OCI-LY3 (cell line): ENCODE data around the gene E2F3.

Experiments
- H2AFZ ChIP-seq: fragments of 200-600, 300-600 bp; shearing (Covaris generic); 2 replicates; pipeline ENCODE4 v1.6.0; 2014; ENCODE audit warnings: antibody characterized with exemption, low read depth, low read length
- H3K27ac ChIP-seq: fragments of 200-600, 300-600 bp; sonication (generic); 2 replicates; pipeline ENCODE4 v1.5.1; 2014; ENCODE audit warnings: mild to moderate bottlenecking, low read length, moderate library complexity, mixed read lengths
- H3K27me3 ChIP-seq: fragments of 200-600, 300-600 bp; sonication (generic); 2 replicates; pipeline ENCODE4 v1.6.1; 2014; ENCODE audit warnings: low read depth, low read length, mixed read lengths
- H3K36me3 ChIP-seq: fragments of 200-600, 300-600 bp; sonication (generic); replicated peaks from 2 replicates; pipeline ENCODE3; 2014; ENCODE audit warnings: low read depth, low read length, mixed read lengths
- H3K4me1 ChIP-seq: fragments of 300-600, 200-600 bp; sonication (generic); 2 replicates; pipeline ENCODE4 v1.6.1; 2014; ENCODE audit warnings: low read length, mixed read lengths
- H3K4me2 ChIP-seq: fragments of 200-600, 300-600 bp; sonication (generic); 2 replicates; pipeline ENCODE4 v1.6.1; 2014; ENCODE audit warnings: low read length, mixed read lengths
- H3K4me3 ChIP-seq: fragments of 300-600, 200-600 bp; sonication (generic); 2 replicates; pipeline ENCODE4 v1.5.1; 2014; ENCODE audit warnings: antibody characterized with exemption, mild to moderate bottlenecking, low read length, moderate library complexity
- H3K79me2 ChIP-seq: fragments of 300-600, 200-600 bp; shearing (Covaris generic); 2 replicates; pipeline ENCODE4 v1.6.1; 2014; ENCODE audit warnings: mild to moderate bottlenecking, low read length, mixed read lengths
- H3K9ac ChIP-seq: fragments of 300-600, 200-600 bp; shearing (Covaris generic); 2 replicates; pipeline ENCODE4 v1.6.0; 2014; ENCODE audit warnings: mild to moderate bottlenecking, low read length, moderate library complexity
- H3K9me3 ChIP-seq: fragments of 200-600, 300-600 bp; shearing (Covaris generic); 2 replicates; pipeline ENCODE4 v1.6.1; 2014; ENCODE audit warnings: low read length, mixed read lengths; ENCODE audit not compliant: insufficient read depth
- H4K20me1 ChIP-seq: fragments of 200-600, 300-600 bp; sonication (generic); 2 replicates; pipeline ENCODE4 v1.6.1; 2016; ENCODE audit warnings: low read length, mixed read lengths; ENCODE audit not compliant: insufficient read depth
- CTCF ChIP-seq: fragments of 200-600, 300-600 bp; sonication (generic); IDR thresholded peaks from 2 replicates; pipeline ENCODE4 v1.5.1; 2014; ENCODE audit warnings: antibody characterized with exemption, low read length, low read depth
- EZH2phosphoT487 ChIP-seq: fragments of 200-600 bp; shearing (Covaris generic); IDR thresholded peaks from 2 replicates; pipeline ENCODE4 v1.6.1; 2018; ENCODE audit warnings: antibody characterized with exemption, mixed run types, low read depth

E2F3 gene

GRCh38 chr6:20459682-20460081 lies 58.0 kb downstream of the E2F3 start:
- Histone ChIP-seq H3K4me3 (no peak overlapping the region), H3K4me1 (peaks cover 23% of the 10 kb centered on the region), H2AFZ (no peak overlapping the region), H3K4me2 (no peak overlapping the region), H3K9ac (no peak overlapping the region), H4K20me1 (peaks cover 26% of the 10 kb centered on the region), H3K36me3 (peaks cover 26% of the 10 kb centered on the region), H3K79me2 (peaks cover 73% of the 10 kb centered on the region), H3K9me3 (no peaks in the 10 kb centered on the region), H3K27ac (no peak overlapping the region), H3K27me3 (no peaks in the 10 kb centered on the region)
- TF ChIP-seq CTCF (no peak), EZH2phosphoT487 (no peak)

- H3K9me3 ChIP-seq, result no peaks in the 10 kb centered on the region
- H3K79me2 ChIP-seq, result peaks cover 66% of the 10 kb centered on the region
- no peak overlapping the region for H3K9ac ChIP-seq
- H3K4me3 ChIP-seq, result no peak overlapping the region
- no peak overlapping the region for H3K4me2 ChIP-seq
- no peak overlapping the region for H2AFZ ChIP-seq
- peaks cover 33% of the 10 kb centered on the region for H3K4me1 ChIP-seq
- H3K36me3 ChIP-seq, result peaks cover 31% of the 10 kb centered on the region
- no peak for TF ChIP-seq EZH2phosphoT487
- TF ChIP-seq CTCF, result no peak
- H4K20me1 ChIP-seq, result peaks cover 19% of the 10 kb centered on the region
- no peaks in the 10 kb centered on the region for H3K27me3 ChIP-seq
- H3K27ac ChIP-seq, result no peak overlapping the region
These were observed 59.9 kb downstream of the E2F3 start for GRCh38 chr6:20461576-20461975.

GRCh38 chr6:20463396-20463795 lies 61.7 kb downstream of the E2F3 start:
- no peak overlapping the region for H2AFZ ChIP-seq
- peak overlapping the region; percentile 66 for H3K4me2 ChIP-seq
- H3K4me1 ChIP-seq, result peaks cover 50% of the 10 kb centered on the region
- TF ChIP-seq CTCF (no peak), EZH2phosphoT487 (no peak)
- H3K27me3 ChIP-seq, result no peaks in the 10 kb centered on the region
- H4K20me1 ChIP-seq, result peaks cover 22% of the 10 kb centered on the region
- peaks cover 72% of the 10 kb centered on the region for H3K79me2 ChIP-seq
- H3K9me3 ChIP-seq, result no peaks in the 10 kb centered on the region
- H3K27ac ChIP-seq, result peak overlapping the region; percentile 82
- H3K4me3 ChIP-seq, result peak overlapping the region; percentile 33
- H3K9ac ChIP-seq, result no peak overlapping the region
- peaks cover 34% of the 10 kb centered on the region for H3K36me3 ChIP-seq

- H3K4me2 ChIP-seq, result peak overlapping the region; percentile 66
- H2AFZ ChIP-seq, result no peak overlapping the region
- H3K9me3 ChIP-seq, result no peaks in the 10 kb centered on the region
- H3K4me1 ChIP-seq, result peaks cover 55% of the 10 kb centered on the region
- peaks cover 32% of the 10 kb centered on the region for H3K36me3 ChIP-seq
- peak overlapping the region; percentile 19; the same call in 1 of the 2 replicates for H3K9ac ChIP-seq
- peak overlapping the region; percentile 30; the same call in 1 of the 2 replicates for H3K4me3 ChIP-seq
- H3K27ac ChIP-seq, result peak overlapping the region; percentile 82
- no peaks in the 10 kb centered on the region for H3K27me3 ChIP-seq
- peaks cover 74% of the 10 kb centered on the region for H3K79me2 ChIP-seq
- TF ChIP-seq EZH2phosphoT487 (no peak), CTCF (no peak)
- H4K20me1 ChIP-seq, result peaks cover 24% of the 10 kb centered on the region
These were observed 62.4 kb downstream of the E2F3 start for GRCh38 chr6:20464041-20464440.
